GDM1 (cell line): ENCODE data around the gene TFR2.

ENCODE experiments used
- DNase-seq: peaks from one replicate; lab custom pipeline; 2025; lab: John Stamatoyannopoulos, UW

TFR2 gene

GRCh38 chr7:100654908-100655831 is 13.8 kb upstream of the TFR2 start:
- no peak for DNase-seq

GRCh38 chr7:100649826-100650565 is 8.6 kb upstream of the TFR2 start:
- DNase-seq = no peak

GRCh38 chr7:100642534-100642907 is 1.2 kb upstream of the TFR2 start:
- no peak for DNase-seq

GRCh38 chr7:100641860-100642533 is 645 bp upstream of the TFR2 start:
- DNase-seq = no peak

GRCh38 chr7:100640517-100641440 is 573 bp downstream of the TFR2 start:
- no peak for DNase-seq

GRCh38 chr7:100639995-100640516 is 1.3 kb downstream of the TFR2 start:
- DNase-seq = no peak

- DNase-seq = peak; percentile 42
These were observed 8.2 kb downstream of the TFR2 start for GRCh38 chr7:100632951-100633717.

- no peak for DNase-seq
These were observed 11.3 kb downstream of the TFR2 start for GRCh38 chr7:100630066-100630465.

- no peak for DNase-seq
These were observed 12.1 kb downstream of the TFR2 start for GRCh38 chr7:100629117-100629716.

- DNase-seq = no peak
These were observed 14.2 kb downstream of the TFR2 start for GRCh38 chr7:100627238-100627549.

GRCh38 chr7:100626530-100627237 is 14.7 kb downstream of the TFR2 start:
- DNase-seq = no peak

- DNase-seq = no peak
These were observed 15.3 kb downstream of the TFR2 start for GRCh38 chr7:100626055-100626454.

- DNase-seq = no peak
These were observed 17.2 kb downstream of the TFR2 start for GRCh38 chr7:100623951-100624824.

GRCh38 chr7:100621554-100621953 is 19.8 kb downstream of the TFR2 start:
- DNase-seq = no peak

- no peak for DNase-seq
These were observed 20.5 kb downstream of the TFR2 start for GRCh38 chr7:100620804-100621203.

- no peak for DNase-seq
These were observed 21.1 kb downstream of the TFR2 start for GRCh38 chr7:100620239-100620638.

GRCh38 chr7:100614308-100614861 is 27.0 kb downstream of the TFR2 start:
- no peak for DNase-seq
